Astrocyte (in vitro differentiated cells and primary cell): ENCODE results near the gene SFMBT2.

Experiments
- EZH2 ChIP-seq: IDR thresholded peaks from 2 replicates; pipeline ENCODE4 v1.6.1; 2012; ENCODE audit warnings: mild to moderate bottlenecking, low read length, inconsistent platforms; ENCODE audit not compliant: insufficient read depth
- TF ChIP-seq, protein P1 (sequence below): IDR thresholded peaks from 2 replicates; pipeline ENCODE4 v1.5.1; 2011; ENCODE audit warnings: low read depth, mild to moderate bottlenecking, inconsistent platforms, low read length, moderate library complexity; ENCODE audit not compliant: insufficient read depth

DNA sequence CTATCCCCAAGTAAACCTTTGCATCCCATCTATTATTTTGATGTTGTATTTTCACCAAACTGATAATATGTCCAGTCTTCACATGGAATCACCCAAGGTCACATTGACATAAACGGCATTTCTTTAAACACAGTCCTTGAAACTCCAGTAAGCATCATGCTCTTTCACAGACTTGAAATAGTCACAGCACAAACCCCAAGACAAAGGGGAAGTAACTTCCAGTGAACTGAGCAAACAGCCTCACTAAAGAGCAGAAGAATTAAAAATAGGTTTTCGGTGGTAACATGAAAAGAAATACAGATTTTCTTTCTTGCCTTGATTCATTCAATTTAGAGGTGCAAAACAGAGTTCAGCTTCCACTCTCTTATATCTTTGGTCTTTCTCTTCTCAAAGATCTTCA is 253.7 kb downstream of the SFMBT2 start:
- TF ChIP-seq, protein P1, sequence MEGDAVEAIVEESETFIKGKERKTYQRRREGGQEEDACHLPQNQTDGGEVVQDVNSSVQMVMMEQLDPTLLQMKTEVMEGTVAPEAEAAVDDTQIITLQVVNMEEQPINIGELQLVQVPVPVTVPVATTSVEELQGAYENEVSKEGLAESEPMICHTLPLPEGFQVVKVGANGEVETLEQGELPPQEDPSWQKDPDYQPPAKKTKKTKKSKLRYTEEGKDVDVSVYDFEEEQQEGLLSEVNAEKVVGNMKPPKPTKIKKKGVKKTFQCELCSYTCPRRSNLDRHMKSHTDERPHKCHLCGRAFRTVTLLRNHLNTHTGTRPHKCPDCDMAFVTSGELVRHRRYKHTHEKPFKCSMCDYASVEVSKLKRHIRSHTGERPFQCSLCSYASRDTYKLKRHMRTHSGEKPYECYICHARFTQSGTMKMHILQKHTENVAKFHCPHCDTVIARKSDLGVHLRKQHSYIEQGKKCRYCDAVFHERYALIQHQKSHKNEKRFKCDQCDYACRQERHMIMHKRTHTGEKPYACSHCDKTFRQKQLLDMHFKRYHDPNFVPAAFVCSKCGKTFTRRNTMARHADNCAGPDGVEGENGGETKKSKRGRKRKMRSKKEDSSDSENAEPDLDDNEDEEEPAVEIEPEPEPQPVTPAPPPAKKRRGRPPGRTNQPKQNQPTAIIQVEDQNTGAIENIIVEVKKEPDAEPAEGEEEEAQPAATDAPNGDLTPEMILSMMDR, result no peak
- no peak for TF ChIP-seq EZH2
